Epithelial cell of proximal tubule (primary cell): ENCODE measurements around the gene TIMMDC1. TPM values are rescaled to one million over a fixed set of nuclear protein-coding genes. Genes with fewer than 3 reads are reported as not detected.

Source experiments
- DNase-seq: peaks from one replicate; pipeline ENCODE4 v3.0.0-alpha.2; 2011; ENCODE audit warnings: low read depth
- H3K4me3 ChIP-seq: 2 replicates; pipeline ENCODE4 v1.5.1; 2011; ENCODE audit warnings: low read depth, mild to moderate bottlenecking, low read length
- CTCF ChIP-seq: conservative IDR thresholded peaks from 2 replicates; pipeline ENCODE4 v1.5.1; 2012; ENCODE audit warnings: low read depth, mild to moderate bottlenecking, low read length
- total RNA-seq: library from RNA; depleted of rRNA; stranded (reverse); fragments of >200 nt; gene quantifications from 2 replicates; pipeline ENCODE4 v1.2.3, GENCODE V29; 2015

TIMMDC1 gene
- total RNA-seq, 1 donor from 2014 or later = 85.3 TPM

- no peak for TF ChIP-seq CTCF
- H3K4me3 ChIP-seq = no peak overlapping the region
- no peak for DNase-seq
Observed at GRCh38 chr3:119492810-119493209, 5.5 kb upstream of the TIMMDC1 start.

DNA sequence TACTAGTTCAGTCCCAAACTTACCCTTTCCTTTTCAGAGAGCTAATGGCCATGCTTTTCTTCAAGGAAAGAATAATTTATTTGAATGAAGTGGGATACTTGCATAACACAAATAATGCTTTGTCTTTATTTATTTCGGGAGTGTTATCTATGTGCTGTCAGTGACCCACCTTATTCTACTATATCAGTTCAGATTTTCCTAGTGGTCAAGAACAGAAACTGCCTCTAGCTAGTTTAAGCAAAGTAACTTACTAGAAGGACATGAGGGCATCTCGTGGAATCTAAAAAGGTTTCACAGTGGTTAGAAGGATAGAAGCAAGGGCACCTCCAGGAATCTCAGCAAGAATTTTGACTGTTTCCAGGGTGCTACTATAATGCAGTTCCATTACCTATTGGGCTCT, 3.8 kb upstream of the TIMMDC1 start:
- H3K4me3 ChIP-seq = no peak overlapping the region
- no peak for DNase-seq
- TF ChIP-seq CTCF = peak; percentile 26

DNA sequence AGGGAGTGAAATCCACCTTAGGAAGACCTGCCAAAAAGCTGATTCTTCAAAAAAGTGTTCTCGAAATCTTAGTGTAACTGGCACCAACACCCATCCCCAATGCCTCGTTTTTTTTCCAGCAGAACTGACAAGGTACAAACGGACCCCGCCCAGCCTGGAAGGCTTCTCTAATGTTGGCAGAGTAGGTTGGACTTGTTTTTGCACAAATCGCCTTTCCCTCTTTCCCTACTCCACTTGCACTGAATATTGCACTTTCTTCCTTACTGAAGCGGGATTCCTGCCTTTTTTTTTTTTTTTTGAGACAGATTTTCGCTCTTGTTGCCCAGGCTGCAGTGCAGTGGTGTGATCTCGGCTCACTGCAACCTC, 544 bp upstream of the TIMMDC1 start:
- no peak for TF ChIP-seq CTCF
- no peak for DNase-seq
- peak overlapping the region; percentile 97 for H3K4me3 ChIP-seq

GRCh38 chr3:119500265-119500664, 1.9 kb downstream of the TIMMDC1 start:
- H3K4me3 ChIP-seq = peak overlapping the region; percentile 97
- no peak for DNase-seq
- no peak for TF ChIP-seq CTCF

DNA sequence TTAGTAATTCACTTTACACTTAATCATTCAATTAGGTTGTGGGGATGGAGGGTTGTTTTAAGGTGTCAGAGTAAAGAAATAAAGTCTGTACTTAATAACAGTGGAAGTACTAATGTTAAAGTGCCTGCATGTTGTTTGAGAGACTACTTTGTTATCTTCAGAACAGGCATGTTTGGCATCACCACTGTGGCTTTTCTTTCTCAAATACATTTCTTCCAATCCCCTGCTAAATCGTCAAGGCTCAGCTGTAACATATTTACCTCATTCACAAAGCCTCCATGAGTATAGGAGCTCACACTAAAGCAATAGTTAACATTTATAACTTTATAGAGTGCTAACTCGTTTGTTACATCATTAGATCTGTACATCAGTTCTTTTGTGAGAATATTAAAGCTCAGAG, 2.6 kb downstream of the TIMMDC1 start:
- no peak overlapping the region for H3K4me3 ChIP-seq
- TF ChIP-seq CTCF = no peak
- DNase-seq = no peak

DNA sequence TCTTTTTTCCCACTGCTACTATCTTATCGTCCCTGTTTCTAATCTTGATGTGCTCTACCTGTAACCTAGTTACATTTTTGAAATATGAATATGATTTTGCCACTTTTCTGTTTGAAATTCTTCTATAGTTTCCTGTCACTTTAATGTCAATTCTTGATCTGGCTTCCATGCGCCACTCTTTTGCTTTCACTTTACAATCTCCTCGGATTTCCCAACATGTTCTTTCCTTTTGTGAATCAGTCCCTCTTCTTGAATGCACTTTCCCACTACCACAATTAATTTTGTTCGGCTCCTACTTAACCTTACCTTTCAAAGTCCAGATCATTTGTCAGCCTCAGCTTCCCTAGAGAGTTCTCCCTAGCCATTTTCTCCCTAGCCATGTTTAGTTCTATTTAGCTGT, 8.3 kb downstream of the TIMMDC1 start:
- no peak overlapping the region for H3K4me3 ChIP-seq
- DNase-seq = no peak
- TF ChIP-seq CTCF = no peak

DNA sequence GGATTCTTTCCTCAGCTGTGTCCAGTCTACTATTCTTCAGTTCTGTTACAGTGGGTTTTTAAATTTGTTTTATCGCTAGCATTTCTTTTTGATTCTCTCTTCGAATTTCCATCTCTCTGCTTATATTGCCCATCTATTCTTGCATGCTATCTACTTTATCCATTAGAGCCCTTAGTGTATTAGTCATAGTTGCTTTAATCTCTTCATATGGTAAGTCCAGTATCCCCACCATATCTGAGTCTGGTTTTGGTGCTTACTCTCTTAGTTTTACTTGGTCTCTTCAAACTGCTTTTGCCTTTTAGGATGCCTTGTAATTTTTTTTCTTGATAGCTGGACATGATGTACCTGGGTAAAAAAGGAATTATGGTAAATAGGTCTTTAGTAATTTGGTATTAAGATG, 9.1 kb downstream of the TIMMDC1 start:
- H3K4me3 ChIP-seq = no peak overlapping the region
- DNase-seq = no peak
- TF ChIP-seq CTCF = no peak
